HG02938 (cell line): ENCODE data around the gene RNF144A.

Experiments
- ATAC-seq: cut with Tn5 transposase; IDR thresholded peaks from one replicate; pipeline ENCODE4 v1.9.1; 2021; ENCODE audit warnings: mild to moderate bottlenecking, moderate library complexity; ENCODE audit not compliant: unreplicated experiment

Gene RNF144A

GRCh38 chr2:6970551-6970950 is 53.3 kb downstream of the RNF144A start:
- ATAC-seq, result no peak

GRCh38 chr2:6970976-6971480 is 53.8 kb downstream of the RNF144A start:
- no peak for ATAC-seq

- ATAC-seq, result no peak
These were observed 54.3 kb downstream of the RNF144A start for GRCh38 chr2:6971502-6971901.

- ATAC-seq, result no peak
These were observed 55.0 kb downstream of the RNF144A start for GRCh38 chr2:6972067-6972710.

GRCh38 chr2:6973895-6974545 is 56.8 kb downstream of the RNF144A start:
- no peak for ATAC-seq

GRCh38 chr2:6975988-6976387 is 58.8 kb downstream of the RNF144A start:
- no peak for ATAC-seq

GRCh38 chr2:6977113-6977741 is 60.0 kb downstream of the RNF144A start:
- no peak for ATAC-seq

GRCh38 chr2:6977786-6978185 is 60.6 kb downstream of the RNF144A start:
- no peak for ATAC-seq

GRCh38 chr2:6978991-6979390 is 61.8 kb downstream of the RNF144A start:
- ATAC-seq, result no peak

- ATAC-seq, result no peak
These were observed 65.2 kb downstream of the RNF144A start for GRCh38 chr2:6982449-6982848.

- no peak for ATAC-seq
These were observed 65.8 kb downstream of the RNF144A start for GRCh38 chr2:6982934-6983589.

GRCh38 chr2:6986301-6986911 is 69.2 kb downstream of the RNF144A start:
- ATAC-seq, result no peak

- no peak for ATAC-seq
These were observed 69.7 kb downstream of the RNF144A start for GRCh38 chr2:6986912-6987361.

GRCh38 chr2:6990871-6991270 is 73.7 kb downstream of the RNF144A start:
- no peak for ATAC-seq

GRCh38 chr2:6992794-6993228 is 75.6 kb downstream of the RNF144A start:
- no peak for ATAC-seq

GRCh38 chr2:6993229-6993640 is 76.0 kb downstream of the RNF144A start:
- no peak for ATAC-seq

- ATAC-seq, result no peak
These were observed 76.7 kb downstream of the RNF144A start for GRCh38 chr2:6993936-6994335.

- no peak for ATAC-seq
These were observed 77.4 kb downstream of the RNF144A start for GRCh38 chr2:6994536-6995128.

GRCh38 chr2:6995391-6996097 is 78.3 kb downstream of the RNF144A start:
- no peak for ATAC-seq
